Liver (tissue), 9 donors: ENCODE results near the gene KSR1. TPM values are rescaled to one million over a fixed set of nuclear protein-coding genes. Genes with fewer than 3 reads are reported as not detected.

Experiments used
- DNase-seq: peaks from one replicate; pipeline ENCODE4 v3.0.0-alpha.2; 2017; ENCODE audit warnings: low spot score
- H3K27ac ChIP-seq, 2 donors: one replicate each; pipeline ENCODE4 v1.7.0; 2013; ENCODE audit warnings: inconsistent platforms in 2 of 2, low read length in 2 of 2, control low read depth in 1 of 2, low read depth in 1 of 2, mild to moderate bottlenecking in 1 of 2
- H3K27me3 ChIP-seq, 4 donors: one replicate each; pipeline versions ENCODE4 v1.6.1 to v1.7.0; 2013; ENCODE audit warnings: low read length in 3 of 4, inconsistent platforms in 1 of 4, mild to moderate bottlenecking in 1 of 4, moderate library complexity in 1 of 4; ENCODE audit not compliant: control insufficient read depth in 4 of 4, insufficient read depth in 4 of 4
- H3K36me3 ChIP-seq, 4 donors: one replicate each; pipeline versions ENCODE4 v1.6.1 to v1.7.0; 2013; ENCODE audit warnings: low read length in 3 of 4, mild to moderate bottlenecking in 3 of 4, low read depth in 1 of 4, moderate library complexity in 1 of 4; ENCODE audit not compliant: control insufficient read depth in 4 of 4, insufficient read depth in 3 of 4
- H3K4me1 ChIP-seq, 4 donors: one replicate each; pipeline versions ENCODE4 v1.6.1 to v1.7.0; 2013; ENCODE audit warnings: low read length in 3 of 4, mild to moderate bottlenecking in 3 of 4, moderate library complexity in 1 of 4; ENCODE audit not compliant: control insufficient read depth in 4 of 4, insufficient read depth in 4 of 4
- H3K4me3 ChIP-seq, 3 donors: one replicate each; pipeline versions ENCODE4 v1.6.1 to v1.7.0; 2013; ENCODE audit warnings: low read length in 3 of 3, control low read depth in 1 of 3, low read depth in 1 of 3, mild to moderate bottlenecking in 1 of 3
- H3K9ac ChIP-seq, 2 donors: one replicate each; pipeline ENCODE4 v1.7.0; 2013; ENCODE audit warnings: low read length in 2 of 2, mild to moderate bottlenecking in 2 of 2, moderate library complexity in 2 of 2, control low read depth in 1 of 2, low read depth in 1 of 2
- H3K9me3 ChIP-seq, 4 donors: one replicate each; pipeline versions ENCODE4 v1.6.1 to v1.7.0; 2013; ENCODE audit warnings: low read length in 3 of 4; ENCODE audit not compliant: control insufficient read depth in 4 of 4
- ATF3 ChIP-seq: IDR thresholded peaks from 2 replicates; pipeline ENCODE4 v1.6.1; 2016; ENCODE audit warnings: antibody characterized with exemption
- EGR1 ChIP-seq, 2 donors: IDR thresholded peaks; 2 replicates each; pipeline ENCODE4 v1.6.1; 2016 to 2018; ENCODE audit warnings: antibody characterized with exemption in 2 of 2, low read depth in 2 of 2
- FOXA1 ChIP-seq: IDR thresholded peaks from 2 replicates; pipeline ENCODE4 v1.6.1; 2016; ENCODE audit warnings: antibody characterized with exemption
- HNF4A ChIP-seq, 2 donors: conservative IDR thresholded peaks; 2 replicates each; pipeline ENCODE4 v1.6.1; 2016; ENCODE audit warnings: antibody characterized with exemption in 2 of 2, mild to moderate bottlenecking in 2 of 2
- JUND ChIP-seq, 2 donors: IDR thresholded peaks; 2 replicates each; pipeline ENCODE4 v1.6.1; 2016; ENCODE audit warnings: antibody characterized with exemption in 2 of 2
- RAD21 ChIP-seq, 2 donors: IDR thresholded peaks; 2 replicates each; pipeline ENCODE4 v1.6.1; 2016; ENCODE audit warnings: antibody characterized with exemption in 2 of 2, mild to moderate bottlenecking in 2 of 2
- REST ChIP-seq: IDR thresholded peaks from 2 replicates; pipeline ENCODE4 v1.6.1; 2016; ENCODE audit warnings: antibody characterized with exemption, mild to moderate bottlenecking
- SP1 ChIP-seq: IDR thresholded peaks from 2 replicates; pipeline ENCODE4 v1.6.1; 2018; ENCODE audit warnings: antibody characterized with exemption, mild to moderate bottlenecking
- TAF1 ChIP-seq: conservative IDR thresholded peaks from 2 replicates; pipeline ENCODE4 v1.6.1; 2016; ENCODE audit warnings: antibody characterized with exemption, mild to moderate bottlenecking
- YY1 ChIP-seq: IDR thresholded peaks from 2 replicates; pipeline ENCODE4 v1.6.1; 2016; ENCODE audit warnings: antibody characterized with exemption, mild to moderate bottlenecking
- WGBS: extraction: QIAGEN DNeasy Blood & Tissue Kit; methylation state at CpG from one replicate; pipeline ENCODE4 v1.1.7; 2013; 5-methylcytosine and 5-hydroxymethylcytosine counted together
- polyA plus RNA-seq, 2 donors: library from polyadenylated mRNA; stranded (reverse) in 1 of 2; unstranded in 1 of 2; fragments of 200-250 nt in 1 of 2; fragments of >200 nt in 1 of 2; fragmentation: Nextera tagmentation in 1 of 2; extraction: Ambion mirVana in 1 of 2; gene quantifications; one replicate each; pipeline versions ENCODE4 v1.2.1 to v1.2.3, GENCODE V29; 2013 to 2015
- total RNA-seq, 2 donors: library from RNA; depleted of rRNA; stranded (reverse); fragments of >200 nt; gene quantifications; one replicate each; pipeline ENCODE4 v1.2.3, GENCODE V29; 2014
- TF ChIP-seq, protein P1 (sequence below): IDR thresholded peaks from 2 replicates; pipeline ENCODE4 v1.6.1; 2016; ENCODE audit warnings: antibody characterized with exemption
- donor health status: healthy.
- donor health status: healthy.
- donor health status: healthy.
- donor health status: healthy.
- donor health status: healthy.

KSR1 gene
- total and polyA plus RNA-seq, 4 donors: 1.2 to 9.0 (median 4.1) TPM

DNA sequence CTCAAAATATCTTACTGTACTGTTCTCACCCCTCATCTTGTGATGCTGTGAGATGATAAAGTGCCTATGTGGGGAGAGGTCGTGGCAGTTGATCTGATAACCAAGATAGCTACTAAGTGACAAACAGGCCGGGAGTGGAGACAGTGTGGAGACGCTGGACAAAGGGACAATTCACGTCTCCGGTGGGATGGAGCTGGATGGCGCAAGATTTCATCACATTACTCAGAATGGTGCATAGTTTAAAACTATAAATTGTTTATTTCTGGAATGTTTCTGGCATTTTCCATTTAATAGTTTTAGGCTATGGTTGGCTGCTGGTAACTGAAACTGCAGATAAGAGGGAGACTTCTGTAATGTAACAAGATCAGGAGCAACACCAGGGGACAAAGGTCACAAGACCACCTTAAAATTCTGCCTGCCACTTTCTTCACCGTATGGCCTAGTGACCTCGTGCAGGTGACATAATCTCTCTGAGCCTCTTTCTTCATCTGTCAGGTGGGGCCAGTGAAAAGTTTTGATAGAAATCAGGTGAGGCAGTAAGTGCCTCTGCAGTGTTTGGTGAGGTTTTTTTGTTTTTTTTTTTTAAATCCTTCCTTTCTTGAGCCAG is 120.3 kb downstream of the KSR1 start:
- Histone ChIP-seq H3K4me1 (no peaks in the 10 kb centered on the region), H3K4me3 (no peak overlapping the region), H3K9me3 (no peaks in the 10 kb centered on the region), H3K27me3 (no peaks in the 10 kb centered on the region), H3K27ac (no peak overlapping the region), H3K9ac (no peak overlapping the region), H3K36me3 (no peaks in the 10 kb centered on the region)
- no peak for DNase-seq
- TF ChIP-seq YY1: no peak
- no peak for TF ChIP-seq EGR1 (IDR thresholded peaks at IDR 0.05; ENCODE audit: low read depth in 2 of 2)
- no peak for TF ChIP-seq TAF1
- no peak for TF ChIP-seq FOXA1
- no peak for TF ChIP-seq RAD21 (IDR thresholded peaks at IDR 0.05)
- TF ChIP-seq SP1: no peak
- TF ChIP-seq ATF3: no peak
- no peak for TF ChIP-seq JUND (IDR thresholded peaks at IDR 0.05)
- WGBS: 76% methylated on average over 8 of the region's 8 CpGs

GRCh38 chr17:27577121-27577761 is 121.0 kb downstream of the KSR1 start:
- H3K4me1 ChIP-seq: no peaks in the 10 kb centered on the region
- no peak for DNase-seq
- H3K9ac ChIP-seq: no peak overlapping the region
- no peaks in the 10 kb centered on the region for H3K9me3 ChIP-seq
- H3K27ac ChIP-seq: peak overlapping the region in 1 of 2 donors; percentile 2
- TF ChIP-seq HNF4A (conservative IDR thresholded peaks at IDR 0.05): no peak
- TF ChIP-seq EGR1 (IDR thresholded peaks at IDR 0.05; ENCODE audit: low read depth in 2 of 2): no peak
- no peak for TF ChIP-seq REST
- TF ChIP-seq, protein P1, sequence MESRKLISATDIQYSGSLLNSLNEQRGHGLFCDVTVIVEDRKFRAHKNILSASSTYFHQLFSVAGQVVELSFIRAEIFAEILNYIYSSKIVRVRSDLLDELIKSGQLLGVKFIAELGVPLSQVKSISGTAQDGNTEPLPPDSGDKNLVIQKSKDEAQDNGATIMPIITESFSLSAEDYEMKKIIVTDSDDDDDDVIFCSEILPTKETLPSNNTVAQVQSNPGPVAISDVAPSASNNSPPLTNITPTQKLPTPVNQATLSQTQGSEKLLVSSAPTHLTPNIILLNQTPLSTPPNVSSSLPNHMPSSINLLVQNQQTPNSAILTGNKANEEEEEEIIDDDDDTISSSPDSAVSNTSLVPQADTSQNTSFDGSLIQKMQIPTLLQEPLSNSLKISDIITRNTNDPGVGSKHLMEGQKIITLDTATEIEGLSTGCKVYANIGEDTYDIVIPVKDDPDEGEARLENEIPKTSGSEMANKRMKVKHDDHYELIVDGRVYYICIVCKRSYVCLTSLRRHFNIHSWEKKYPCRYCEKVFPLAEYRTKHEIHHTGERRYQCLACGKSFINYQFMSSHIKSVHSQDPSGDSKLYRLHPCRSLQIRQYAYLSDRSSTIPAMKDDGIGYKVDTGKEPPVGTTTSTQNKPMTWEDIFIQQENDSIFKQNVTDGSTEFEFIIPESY: no peak
- WGBS: 86% methylated on average over 20 of the region's 20 CpGs
- no peaks in the 10 kb centered on the region for H3K36me3 ChIP-seq
- H3K4me3 ChIP-seq: no peak overlapping the region
- no peaks in the 10 kb centered on the region for H3K27me3 ChIP-seq
